Left colon (tissue), 2 donors: ENCODE results near the gene C1QL3. TPM values are rescaled to one million over a fixed set of nuclear protein-coding genes. Genes with fewer than 3 reads are reported as not detected.
A peak's percentile ranks its signal among the peaks of the same experiment; 100 is the strongest.

ENCODE experiments used
- ATAC-seq: fragments of 200-7000 bp; cut with Tn5 transposase; one replicate; pipeline ENCODE4 v1.9.1; 2020; ENCODE audit warnings: mild to moderate bottlenecking, moderate library complexity
- DNase-seq, 2 donors: peaks; one replicate each; pipeline ENCODE4 v3.0.0-alpha.2; 2020
- intact Hi-C, 2 donors: fragments of 100-400 bp; cut with DNase I in 1 of 2; cut with micrococcal nuclease in 1 of 2; formaldehyde crosslinking; loops; one replicate each; pipeline versions ENCODE4 v1.11.2 to v1.14.0; 2022; cut with DNase I, micrococcal nuclease
- long read RNA-seq: library from polyadenylated mRNA; unstranded; transcript quantifications from one replicate; pipeline ENCODE4 v2.0.0, GENCODE V29; 2021
- total RNA-seq, 2 donors: library from RNA; stranded (reverse); fragmentation: NEBNext Ultra II Directional; extraction: Animal tissue kit (Norgen Biotek cat#: 25700); gene quantifications; one replicate each; pipeline ENCODE4 v1.2.1, GENCODE V29; 2021
- donor health status: DM: no; HTN: no; CAD: no.
- donor health status: DM: yes; HTN: yes; CAD: no.

C1QL3 gene
- under 1 TPM; 0.11 to 0.12 TPM for total RNA-seq
- long read RNA-seq: 0 reads

GRCh38 chr10:16521311-16522016, at the start of gene C1QL3:
Gene C1QL3, minus strand, starts transcription at chr10:16521879. Its CDS starts 814 bp downstream, at chr10:16521065.
- ATAC-seq (peak; percentile 61), DNase-seq (peak in 1 of 2 donors; percentile 26)
- intact Hi-C loops: no loop called here

- no peak for DNase-seq
- intact Hi-C loops: no loop called here
- no peak for ATAC-seq
Observed at GRCh38 chr10:16570731-16571130, 49.1 kb upstream of the C1QL3 start.

- intact Hi-C loops: no loop called here
Observed at GRCh38 chr10:16566202-16566805, 44.6 kb upstream of the C1QL3 start.

GRCh38 chr10:16565604-16566003, 43.9 kb upstream of the C1QL3 start:
- ATAC-seq (no peak), DNase-seq (no peak)
- intact Hi-C loops: no loop called here

More at GRCh38 chr10:16566202-16566805, 44.6 kb upstream of the C1QL3 start:
- no peak for DNase-seq
- ATAC-seq: no peak

- ATAC-seq (no peak), DNase-seq (no peak)
- intact Hi-C loops: no loop called here
Observed at GRCh38 chr10:16562891-16563290, 41.2 kb upstream of the C1QL3 start.

GRCh38 chr10:16559236-16559773, 37.6 kb upstream of the C1QL3 start:
- no peak for ATAC-seq
- intact Hi-C loops: no loop called here
- DNase-seq: no peak

- DNase-seq: no peak
Observed at GRCh38 chr10:16547973-16548372, 26.3 kb upstream of the C1QL3 start.

GRCh38 chr10:16545116-16545736, 23.5 kb upstream of the C1QL3 start:
- DNase-seq (no peak), ATAC-seq (peak; percentile 45)
- intact Hi-C loops: no loop called here

More at GRCh38 chr10:16547973-16548372, 26.3 kb upstream of the C1QL3 start:
- ATAC-seq: no peak
- intact Hi-C loops: no loop called here

GRCh38 chr10:16544591-16544990, 22.9 kb upstream of the C1QL3 start:
- no peak for ATAC-seq

GRCh38 chr10:16544099-16544498, 22.4 kb upstream of the C1QL3 start:
- intact Hi-C loops: no loop called here

More at GRCh38 chr10:16544591-16544990, 22.9 kb upstream of the C1QL3 start:
- intact Hi-C loops: no loop called here
- no peak for DNase-seq

GRCh38 chr10:16536155-16536554, 14.5 kb upstream of the C1QL3 start:
- intact Hi-C loops: no loop called here
- DNase-seq: no peak
- ATAC-seq: no peak

More at GRCh38 chr10:16544099-16544498, 22.4 kb upstream of the C1QL3 start:
- no peak for ATAC-seq
- no peak for DNase-seq

- intact Hi-C loops: no loop called here
- ATAC-seq: no peak
- no peak for DNase-seq
Observed at GRCh38 chr10:16529853-16530252, 8.2 kb upstream of the C1QL3 start.

GRCh38 chr10:16527452-16527851, 5.8 kb upstream of the C1QL3 start:
- ATAC-seq (no peak), DNase-seq (no peak)
- intact Hi-C loops: no loop called here

GRCh38 chr10:16520900-16521299, 779 bp downstream of the C1QL3 start:
- intact Hi-C loops: no loop called here
- DNase-seq (peak in 1 of 2 donors; percentile 15), ATAC-seq (peak; percentile 42)

GRCh38 chr10:16519908-16520861, 1.5 kb downstream of the C1QL3 start:
- peak; percentile 55 for ATAC-seq
- intact Hi-C loops: no loop called here
- peak in 1 of 2 donors; percentile 4 for DNase-seq

- DNase-seq (no peak), ATAC-seq (no peak)
- intact Hi-C loops: no loop called here
Observed at GRCh38 chr10:16519250-16519907, 2.3 kb downstream of the C1QL3 start.

- intact Hi-C loops: no loop called here
- ATAC-seq (no peak), DNase-seq (no peak)
Observed at GRCh38 chr10:16518822-16519221, 2.9 kb downstream of the C1QL3 start.

- intact Hi-C loops: no loop called here
- ATAC-seq (no peak), DNase-seq (no peak)
Observed at GRCh38 chr10:16510843-16511242, 10.8 kb downstream of the C1QL3 start.
